Stimulated activated CD8-positive, alpha-beta memory T cell treated with anti-CD3 and anti-CD28 coated beads, Interleukin-7, amount 100 ng/mL, for 24 hours (primary cell): ENCODE measurements around the gene PLXNB1.

ENCODE experiments used
- DNase-seq: peaks from one replicate; pipeline ENCODE4 v3.0.0-alpha.2; 2020; ENCODE audit warnings: low read depth

Gene PLXNB1

DNA sequence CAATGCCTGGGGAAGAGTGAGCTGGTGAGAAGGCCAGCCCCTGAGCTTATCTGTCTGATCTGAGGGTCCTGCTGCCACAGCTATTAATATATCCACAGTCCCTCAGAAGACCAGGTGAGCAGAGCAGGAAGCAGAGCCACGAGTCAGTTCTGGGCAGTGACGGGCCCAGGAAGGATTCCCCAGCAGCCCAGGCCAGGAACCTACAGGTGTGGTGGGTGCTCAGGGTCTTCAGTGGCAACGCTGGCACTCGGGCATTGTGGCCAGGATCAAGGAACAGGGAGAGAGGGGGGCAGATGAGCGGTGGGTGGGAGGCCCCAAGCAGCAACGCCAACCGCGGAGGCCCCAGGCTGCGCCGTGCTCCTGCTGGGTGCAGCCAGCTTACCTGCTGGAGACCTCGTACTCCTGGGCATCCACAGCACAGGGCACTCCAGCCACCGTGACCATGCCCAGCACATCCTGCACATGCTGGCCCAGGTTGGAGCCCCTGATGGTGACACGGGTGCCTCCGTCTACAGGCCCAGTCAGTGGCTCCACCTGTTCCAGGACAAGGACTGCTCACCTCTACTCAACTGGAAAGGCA is 12.3 kb downstream of the PLXNB1 start:
- DNase-seq, result no peak

DNA sequence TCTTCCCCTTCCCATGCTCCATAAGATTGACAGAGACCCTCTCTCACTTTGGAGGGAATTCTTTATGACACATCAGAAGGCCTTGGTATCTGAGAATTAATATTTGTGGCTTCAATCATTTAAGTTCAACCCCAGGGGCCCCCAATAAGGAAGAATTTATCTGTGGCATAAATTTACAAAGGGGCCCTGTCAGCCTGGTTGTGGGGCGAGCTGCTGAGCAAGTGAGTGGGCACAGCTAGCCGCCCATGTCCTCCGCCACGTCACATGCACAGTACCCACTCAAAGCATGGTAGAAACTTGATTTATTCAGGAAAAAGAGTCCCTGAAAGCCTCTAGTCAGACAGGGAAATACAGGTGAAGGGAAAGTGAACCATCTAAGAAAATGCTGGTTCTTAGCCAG is 13.3 kb downstream of the PLXNB1 start:
- DNase-seq, result no peak

DNA sequence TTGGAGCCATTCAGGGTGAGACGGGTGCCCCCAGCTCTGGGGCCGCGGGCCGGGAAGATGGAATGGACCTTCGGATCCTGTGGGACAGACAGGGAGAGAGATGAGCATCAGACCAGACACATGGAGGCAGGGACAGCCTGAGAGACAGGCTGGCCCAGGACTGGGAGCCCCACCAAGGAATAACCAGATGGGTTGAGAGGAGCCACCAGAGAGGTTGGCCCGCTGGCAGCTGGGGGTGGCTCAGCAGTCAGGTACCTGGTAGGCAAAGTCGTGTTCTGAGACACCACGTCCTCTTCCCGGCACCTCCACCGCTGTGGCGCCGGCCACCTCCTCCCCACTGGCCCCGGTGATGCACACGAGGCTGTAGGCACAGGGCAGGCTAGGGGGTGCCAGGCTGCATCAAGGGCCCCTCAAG is 13.8 kb downstream of the PLXNB1 start:
- no peak for DNase-seq

DNA sequence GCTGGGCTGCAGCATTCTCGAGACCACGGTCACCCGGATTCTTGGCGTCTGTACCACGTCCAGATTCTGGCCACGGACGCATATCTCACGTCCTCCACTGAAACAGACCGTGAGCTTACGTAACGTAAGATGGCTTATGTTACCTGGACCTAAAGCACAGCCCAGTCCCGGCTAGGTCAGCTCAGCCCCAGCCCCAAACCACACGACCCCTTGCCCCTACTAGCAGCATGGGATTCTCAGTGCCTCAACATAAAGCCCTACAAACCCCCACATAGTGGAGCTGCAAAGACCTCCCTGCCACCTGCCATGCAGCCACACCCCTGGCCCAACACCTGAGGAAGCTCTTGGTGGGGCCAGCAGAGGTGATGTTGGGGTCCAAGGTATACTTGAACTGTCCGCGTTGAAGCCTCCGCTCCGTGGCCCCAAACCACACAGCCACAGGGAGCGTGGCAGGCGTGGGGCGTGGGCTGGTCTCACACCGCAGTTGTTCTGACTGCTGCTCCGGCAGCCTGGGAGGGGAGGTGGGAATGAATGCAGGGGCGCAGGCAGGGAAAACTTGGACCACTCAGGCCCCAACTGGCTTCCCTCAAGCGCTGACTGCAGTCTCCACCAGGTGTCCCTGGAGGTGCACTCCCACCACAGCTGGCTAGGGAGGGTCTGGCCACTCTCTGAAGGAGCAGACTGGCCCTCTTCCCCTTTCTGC is 14.5 kb downstream of the PLXNB1 start:
- DNase-seq, result no peak

DNA sequence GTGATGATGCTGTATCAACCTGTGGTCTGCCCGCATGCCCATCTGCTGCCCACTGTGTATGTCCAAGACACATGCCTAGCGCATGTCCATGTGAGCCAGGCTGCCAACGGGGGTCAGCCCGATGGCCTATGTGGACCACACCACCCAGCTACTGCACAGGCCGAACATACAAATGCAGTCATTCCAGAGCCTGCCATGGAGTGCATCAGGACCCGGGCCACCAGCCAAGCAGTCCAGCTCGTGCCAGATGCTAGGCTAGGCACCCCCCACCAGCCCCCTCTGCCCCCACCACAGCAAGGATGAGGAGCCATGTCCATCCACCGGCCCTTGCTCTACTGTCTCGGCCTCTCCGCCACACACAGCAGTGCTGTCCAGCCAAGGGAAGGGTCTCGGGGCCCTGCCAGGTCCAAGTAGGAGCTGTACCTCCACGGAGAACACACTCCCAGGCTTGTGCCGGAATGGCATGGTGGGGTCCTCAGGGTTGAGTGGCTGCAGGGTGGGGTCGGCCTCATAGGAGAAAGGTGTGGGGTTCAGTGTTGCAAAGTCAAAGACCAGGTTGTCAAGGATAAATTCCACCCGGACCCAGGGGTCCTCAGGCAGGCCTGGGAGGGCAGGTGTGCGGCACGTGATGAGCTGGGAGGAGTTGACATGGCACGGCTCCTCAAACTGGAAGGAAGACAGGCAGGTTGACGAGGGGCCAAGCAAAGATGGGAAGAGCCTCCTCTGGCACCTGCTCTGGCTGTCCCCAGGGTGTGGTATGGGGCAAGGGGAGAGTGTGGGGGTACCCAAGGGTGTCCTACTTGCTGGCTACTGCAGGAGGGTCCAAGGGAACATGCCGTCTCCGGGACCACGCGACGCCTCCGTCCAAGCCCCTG is 15.3 kb downstream of the PLXNB1 start:
- no peak for DNase-seq

DNA sequence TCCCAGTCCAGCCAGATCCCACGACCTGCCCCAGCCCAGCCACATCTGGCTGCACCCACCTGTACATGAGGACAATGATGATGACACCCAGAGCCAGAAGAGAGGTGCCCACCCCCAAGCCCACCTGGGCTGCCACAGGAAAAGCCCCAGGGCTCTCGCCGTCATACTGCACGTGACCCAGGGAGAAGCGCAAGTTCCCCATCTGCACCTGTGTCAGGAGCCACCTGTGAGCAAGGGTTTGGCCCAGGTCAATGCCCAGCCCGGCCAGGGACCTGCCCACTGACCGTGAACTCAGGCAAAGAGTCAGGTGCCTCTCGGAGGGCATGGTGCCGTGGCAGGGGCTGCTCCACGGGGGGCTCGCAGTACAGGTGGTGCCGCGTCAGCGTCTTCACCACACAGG is 16.3 kb downstream of the PLXNB1 start:
- DNase-seq, result no peak

DNA sequence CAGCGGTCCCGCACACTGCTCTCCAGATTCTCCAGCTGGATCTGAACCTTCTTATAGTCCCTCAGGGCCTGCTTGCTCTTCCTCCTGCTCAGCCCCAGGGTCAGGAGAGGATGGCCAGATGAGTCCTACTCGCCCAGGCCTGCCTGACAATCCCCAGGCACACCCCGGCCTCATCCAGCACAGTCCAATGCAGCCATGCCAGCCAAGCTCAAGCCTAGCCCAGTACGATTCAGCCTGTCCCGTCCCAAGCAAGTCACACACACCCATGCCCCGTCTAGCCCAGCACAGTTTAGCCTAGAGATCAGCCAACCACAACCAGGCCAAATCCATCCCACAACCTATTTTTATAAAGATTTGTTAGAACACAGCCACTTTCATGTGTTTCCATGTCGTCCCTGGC is 16.8 kb downstream of the PLXNB1 start:
- no peak for DNase-seq

DNA sequence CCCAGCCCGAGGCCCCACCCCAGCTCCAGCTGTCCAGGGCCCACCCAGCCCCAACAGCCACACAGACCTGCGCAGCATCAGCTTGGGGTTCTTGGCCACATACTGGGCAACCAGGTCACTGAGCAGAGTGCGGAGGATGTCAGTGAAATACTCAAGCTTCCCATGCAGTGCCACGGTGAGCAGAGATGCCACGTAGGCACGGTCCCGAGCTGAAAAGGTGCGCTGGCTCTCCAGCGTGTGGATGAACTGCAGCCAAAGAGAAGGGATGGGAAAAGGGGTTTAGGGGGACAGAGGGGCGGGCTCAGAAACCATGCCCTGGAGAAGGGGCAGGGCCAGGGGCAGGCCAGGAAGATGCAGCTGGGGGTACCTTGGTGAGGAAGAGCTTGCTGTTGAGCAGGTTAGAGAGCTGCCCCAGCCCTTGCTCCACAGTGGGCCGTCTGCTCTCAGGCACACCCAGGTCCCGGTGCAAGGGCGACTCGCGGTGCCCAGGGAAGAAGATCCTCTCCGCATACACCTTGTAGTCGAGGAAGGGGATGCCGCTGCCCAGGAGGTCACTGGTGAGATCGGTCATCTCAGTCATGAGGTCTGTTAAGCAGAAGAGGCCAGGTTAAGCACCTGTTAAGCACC is 17.4 kb downstream of the PLXNB1 start:
- DNase-seq, result no peak

DNA sequence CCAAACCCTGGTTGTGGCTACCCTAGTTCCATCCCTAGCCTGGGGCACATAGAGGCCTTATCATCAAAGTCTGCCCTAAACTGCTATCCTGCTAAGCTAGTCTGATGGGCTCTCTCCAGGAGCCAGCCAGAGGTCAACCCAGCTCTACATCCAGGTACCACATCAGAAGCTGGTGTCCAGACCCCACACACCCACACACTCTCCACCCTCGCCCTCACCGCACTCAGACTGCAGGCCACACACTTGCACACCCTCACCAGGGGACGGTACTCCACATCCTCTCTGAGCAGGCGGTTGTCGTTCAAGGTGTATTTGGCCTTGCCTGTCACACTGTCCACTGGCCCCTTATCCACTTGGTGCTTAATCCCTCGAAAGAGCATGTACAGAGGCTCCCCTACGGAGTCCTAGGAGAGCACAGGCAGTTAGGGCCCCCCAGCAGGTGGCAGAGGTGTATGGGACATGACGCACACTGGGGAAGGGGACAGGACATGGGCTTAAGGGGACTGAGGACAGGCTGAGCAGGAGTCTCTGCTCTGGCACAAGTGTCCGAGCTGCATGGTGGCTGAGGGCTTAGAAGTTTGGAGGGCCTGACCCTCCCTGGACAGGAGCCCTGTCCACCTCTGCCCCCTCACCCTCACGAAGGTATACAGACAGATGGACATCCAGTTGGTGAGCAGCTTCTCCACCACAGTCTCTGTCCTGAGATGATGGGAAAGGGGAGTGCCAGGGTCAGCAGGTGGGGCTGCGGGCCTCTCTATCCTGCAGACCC is 18.1 kb downstream of the PLXNB1 start:
- DNase-seq, result no peak

DNA sequence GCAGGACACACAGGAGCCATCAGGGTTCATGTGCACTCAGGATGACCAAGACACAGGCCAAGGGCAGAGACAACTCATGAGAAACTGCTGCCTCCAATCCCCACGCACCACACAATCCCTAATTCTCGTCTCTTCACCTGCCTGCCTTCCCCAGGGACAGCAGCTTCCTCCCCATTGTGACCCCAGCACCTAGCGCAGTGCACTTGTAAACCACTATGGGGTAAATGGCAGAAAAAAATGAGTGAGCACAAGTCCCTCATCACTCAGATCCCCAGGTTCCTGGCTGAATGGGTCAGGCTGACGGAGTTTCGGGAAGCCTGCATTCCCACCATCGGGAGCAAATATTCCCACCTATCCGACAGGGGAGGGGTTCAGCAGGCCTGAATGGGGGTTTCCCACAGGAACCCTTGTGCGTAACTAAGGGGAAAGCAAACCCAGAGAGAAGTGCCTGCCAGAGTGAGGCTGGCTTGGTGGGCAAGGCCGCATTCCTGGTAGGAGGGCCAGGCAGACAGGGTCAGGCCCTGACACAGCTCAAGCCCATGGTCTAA is 18.8 kb downstream of the PLXNB1 start:
- no peak for DNase-seq

DNA sequence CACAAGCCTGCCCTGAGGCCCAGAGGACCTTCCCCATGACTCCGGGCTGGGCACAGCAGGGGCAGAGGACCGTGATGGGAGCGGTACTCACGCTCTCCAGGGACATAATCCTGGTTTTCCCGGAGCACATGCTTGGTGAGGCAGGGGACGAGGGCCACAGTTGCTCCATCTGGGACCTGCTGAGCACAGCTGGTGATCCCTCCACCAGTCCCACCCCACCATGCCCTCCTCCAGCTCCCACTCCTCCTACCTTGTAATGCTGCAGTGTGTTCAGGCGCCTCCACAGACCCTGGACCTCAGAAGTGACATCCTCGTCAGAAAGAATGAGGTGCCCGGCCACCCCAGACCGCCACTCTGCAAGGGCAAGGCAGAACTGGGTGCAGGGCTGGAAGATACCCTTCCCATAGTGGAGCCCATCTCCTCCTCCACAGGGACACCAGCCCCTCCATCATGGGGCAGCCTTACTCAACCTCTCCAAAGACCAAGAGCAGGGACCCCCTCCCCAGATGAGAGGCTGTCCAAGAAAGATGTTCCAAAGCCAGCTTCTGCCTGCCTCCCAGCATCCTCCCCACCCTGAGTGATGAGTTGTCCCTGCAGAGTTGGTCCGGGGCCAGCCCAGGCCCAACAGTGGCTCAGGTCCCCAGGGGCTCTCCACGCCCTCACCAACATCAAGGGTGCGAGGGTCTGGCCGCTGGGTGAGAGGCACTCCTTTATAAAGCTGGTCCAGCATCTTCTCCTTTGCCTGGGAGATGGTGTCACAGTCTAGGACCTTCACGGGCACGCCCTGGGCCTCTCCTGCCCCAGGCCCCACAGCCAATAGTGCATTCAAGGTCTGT is 19.5 kb downstream of the PLXNB1 start:
- no peak for DNase-seq

DNA sequence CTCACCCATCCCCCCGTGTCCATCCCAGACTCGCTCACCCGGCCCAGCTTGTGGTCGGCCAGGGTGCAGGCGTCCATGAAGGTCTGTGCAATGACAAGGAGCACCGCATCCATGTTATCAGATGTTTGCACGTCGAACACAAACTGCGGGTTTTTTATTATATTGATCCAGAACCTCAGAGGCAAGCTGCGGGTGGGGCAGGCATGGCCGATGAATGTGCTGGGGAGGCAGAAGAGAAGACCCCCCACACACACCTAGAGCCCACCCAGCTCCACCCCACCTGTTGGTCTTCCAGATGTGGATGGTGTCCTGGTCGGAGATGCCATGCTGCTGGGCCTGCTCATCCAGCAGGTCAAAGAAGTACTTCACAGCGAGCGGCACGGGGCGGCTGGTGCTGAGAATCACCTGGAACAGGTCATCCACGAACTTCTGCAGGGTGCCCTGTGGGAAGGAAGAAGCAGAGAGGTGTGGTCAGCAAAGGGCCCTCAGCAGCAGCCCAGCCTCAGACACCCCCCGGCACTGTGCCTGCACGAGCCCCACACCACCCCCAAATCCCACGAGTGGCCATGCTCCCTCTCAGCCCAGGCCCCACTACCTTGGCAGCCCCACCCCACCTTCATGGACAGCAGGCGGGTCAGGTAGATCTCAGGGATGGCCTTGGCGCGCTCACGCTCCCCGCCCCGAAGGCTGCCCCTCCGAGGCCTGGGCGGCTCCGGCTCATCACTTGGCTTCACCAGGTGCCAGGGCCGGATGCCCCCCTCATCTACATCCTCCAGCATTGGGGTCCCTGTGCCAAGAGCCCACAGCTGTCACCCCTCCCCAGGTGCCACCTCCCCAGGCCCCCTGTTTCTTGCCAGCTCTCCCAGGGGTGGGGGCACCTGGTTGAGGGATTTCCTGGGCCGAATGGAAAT is 20.3 kb downstream of the PLXNB1 start:
- no peak for DNase-seq

DNA sequence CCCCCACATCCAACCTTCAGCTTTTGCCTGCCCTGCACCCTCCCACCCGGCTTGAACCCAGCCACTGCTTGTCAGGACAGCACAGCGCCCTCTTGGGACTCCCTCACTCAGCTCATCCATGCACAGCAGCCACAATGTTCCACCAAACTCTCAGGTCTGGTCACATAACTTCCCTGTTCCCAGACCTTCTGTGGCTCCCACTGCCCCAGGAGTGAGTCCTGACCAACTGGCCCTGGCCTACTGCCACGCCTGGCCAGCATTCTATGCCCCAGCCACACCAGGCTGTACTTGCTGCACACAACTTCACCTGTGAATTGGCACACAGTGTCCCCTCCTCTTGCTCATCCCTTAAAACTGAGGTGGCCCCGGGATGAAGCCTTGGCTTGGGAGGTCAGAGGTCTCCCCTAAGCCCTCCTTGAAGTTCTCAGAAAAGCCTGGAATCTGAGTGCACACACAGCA is 21.0 kb downstream of the PLXNB1 start:
- DNase-seq, result no peak

DNA sequence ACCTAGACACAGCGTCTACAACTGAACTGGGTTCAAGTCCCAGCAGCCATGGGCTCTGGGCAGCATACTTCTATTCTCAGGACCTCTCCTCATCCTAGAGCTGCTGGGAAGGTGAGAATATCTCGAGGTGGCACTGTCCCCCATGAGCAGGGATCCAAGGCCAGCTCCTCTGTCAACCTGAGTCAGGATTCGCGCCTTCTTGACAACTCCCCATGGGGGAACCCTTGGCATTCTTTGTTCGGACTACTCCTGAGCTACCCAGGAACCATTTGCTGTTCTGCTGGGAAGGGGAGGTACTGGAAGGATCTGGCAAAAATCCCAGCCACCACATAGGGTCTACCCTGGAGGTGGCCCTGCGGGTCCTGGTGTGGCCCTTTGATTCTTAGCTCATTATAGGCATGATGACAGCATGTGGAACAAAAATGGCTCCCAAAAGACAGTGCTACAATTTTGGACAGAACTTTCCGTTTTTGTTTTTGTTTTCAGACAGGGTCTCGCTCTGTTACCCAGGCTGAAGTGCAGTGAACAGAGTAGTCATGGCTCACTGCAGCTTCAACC is 22.3 kb downstream of the PLXNB1 start:
- DNase-seq, result no peak

DNA sequence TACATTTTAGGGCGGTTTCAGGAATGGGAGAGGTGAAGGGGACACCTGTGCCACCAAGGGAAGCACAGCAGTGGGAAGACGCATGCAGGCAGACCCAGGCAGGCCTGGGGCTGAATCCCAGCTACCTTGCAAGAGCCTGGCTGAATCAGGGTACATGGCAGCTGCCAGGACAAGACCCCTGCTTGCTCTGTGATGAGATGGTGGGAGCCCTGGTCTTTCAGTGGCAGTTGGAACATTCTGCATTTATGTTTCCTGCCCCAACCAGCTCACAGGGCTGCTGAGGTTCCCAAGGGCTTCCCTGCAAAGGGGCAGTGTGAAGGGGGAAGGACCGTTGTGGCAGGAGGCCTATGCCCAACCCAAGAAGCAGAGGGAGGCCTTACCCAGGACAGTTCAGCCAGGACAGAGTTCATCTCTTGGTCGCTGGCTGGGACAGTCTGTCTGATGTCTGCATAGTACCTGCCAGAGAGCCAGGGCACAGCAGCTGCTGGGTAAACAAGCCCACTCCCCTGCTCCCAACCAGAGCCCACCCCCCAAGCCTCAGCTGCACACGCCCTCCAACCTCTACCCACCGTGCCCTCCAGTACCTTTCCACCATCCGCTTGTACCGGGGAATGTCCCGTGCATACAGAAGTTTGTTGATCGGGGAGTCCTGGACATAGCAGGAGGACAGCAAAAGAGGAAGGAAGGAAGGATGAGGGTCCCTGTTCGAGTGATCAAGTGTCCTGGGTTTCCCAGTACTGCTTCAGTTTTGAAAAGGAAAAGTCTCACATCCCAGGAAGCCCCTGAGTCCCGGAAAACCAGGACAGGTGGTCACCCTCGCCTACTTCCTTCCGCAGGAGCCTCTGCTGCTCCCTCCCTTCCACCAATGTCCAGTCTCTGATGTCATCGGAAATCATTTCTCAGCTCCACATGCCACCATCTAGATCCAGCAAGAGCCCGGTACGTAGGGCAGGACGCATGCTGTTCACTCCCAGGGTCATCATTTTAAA is 23.1 kb downstream of the PLXNB1 start:
- DNase-seq, result no peak

DNA sequence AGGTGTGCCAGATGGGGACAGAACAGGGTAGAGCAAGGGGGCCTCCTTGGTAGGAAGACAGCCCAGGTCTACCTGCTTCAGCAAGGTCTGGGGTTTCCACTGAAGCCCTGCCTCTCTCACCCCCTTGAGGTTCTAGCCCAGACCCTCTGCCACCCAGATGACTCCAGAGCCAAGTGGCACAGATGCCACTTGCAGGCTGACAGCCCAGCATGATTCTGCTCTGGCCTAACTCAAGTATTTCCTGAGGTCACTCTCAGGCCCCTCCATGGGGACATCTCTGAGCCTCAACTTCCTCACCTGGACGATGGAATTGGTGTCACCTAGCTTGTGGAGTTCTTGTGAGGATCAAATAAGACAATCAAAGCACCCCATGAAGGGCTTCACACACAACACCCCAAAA is 23.9 kb downstream of the PLXNB1 start:
- no peak for DNase-seq

DNA sequence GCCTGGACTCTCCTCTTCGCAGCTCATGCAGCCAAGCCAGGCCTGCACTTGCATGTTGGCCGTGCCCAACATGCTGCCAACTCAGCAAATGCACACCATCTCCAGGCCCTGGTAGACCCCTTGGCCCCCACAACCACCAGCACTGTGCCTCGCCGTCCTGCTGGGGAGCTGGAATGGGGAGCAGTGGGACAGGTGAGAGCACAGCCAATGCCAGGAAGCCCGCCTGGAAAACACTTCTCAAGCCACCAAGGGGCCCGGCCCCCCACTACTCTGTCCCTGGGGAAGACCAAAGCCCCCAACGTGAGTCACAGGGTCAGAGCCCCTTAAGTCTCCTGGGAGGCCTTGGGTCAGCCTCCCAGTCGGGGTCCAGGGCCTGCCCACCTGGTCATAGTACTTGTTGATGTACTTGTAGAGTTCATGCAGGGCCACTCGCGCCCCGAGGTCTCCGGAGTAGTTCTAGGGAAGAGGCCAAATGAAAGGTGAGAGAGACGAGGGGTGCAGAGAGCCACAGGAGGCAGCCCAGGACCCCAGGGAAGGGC is 24.5 kb downstream of the PLXNB1 start:
- no peak for DNase-seq
